ENCODE results near the gene ATP11A.

ATP11A gene

DNA sequence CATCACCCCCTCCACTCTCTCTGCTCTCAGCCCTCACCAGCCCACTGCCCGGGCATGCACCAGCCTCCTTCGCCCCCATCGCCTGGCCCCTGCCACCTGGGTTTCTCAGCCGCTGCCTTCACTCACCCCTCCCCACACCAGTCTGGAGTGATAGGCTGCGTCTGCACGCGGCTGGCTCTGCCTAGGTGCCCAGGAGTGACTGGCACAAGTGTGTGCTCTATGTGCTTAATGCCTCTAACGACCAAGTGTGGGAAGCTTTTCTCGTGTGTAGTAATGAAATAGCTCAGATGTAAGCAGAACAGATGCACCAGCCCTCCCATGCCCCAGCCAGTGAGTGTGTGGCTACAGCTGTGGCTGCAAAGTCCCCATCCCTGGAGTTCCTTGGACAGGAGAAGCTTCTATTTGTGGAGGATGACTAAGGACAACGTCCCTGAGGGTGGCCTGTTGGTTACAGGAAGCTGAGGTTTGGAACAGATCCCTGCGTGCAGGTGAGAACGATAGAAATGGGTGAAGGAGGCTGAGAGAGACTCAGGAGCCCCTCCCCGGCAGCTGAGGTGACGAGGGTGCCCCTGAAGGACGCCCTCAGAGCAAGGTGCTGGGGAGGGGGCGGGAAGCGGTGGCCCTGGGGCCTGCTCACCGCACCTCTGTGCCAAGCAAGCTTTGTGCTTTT is 35.6 kb downstream of the ATP11A start:
- no peak for DNase-seq (ENCODE audit: low spot score)

DNA sequence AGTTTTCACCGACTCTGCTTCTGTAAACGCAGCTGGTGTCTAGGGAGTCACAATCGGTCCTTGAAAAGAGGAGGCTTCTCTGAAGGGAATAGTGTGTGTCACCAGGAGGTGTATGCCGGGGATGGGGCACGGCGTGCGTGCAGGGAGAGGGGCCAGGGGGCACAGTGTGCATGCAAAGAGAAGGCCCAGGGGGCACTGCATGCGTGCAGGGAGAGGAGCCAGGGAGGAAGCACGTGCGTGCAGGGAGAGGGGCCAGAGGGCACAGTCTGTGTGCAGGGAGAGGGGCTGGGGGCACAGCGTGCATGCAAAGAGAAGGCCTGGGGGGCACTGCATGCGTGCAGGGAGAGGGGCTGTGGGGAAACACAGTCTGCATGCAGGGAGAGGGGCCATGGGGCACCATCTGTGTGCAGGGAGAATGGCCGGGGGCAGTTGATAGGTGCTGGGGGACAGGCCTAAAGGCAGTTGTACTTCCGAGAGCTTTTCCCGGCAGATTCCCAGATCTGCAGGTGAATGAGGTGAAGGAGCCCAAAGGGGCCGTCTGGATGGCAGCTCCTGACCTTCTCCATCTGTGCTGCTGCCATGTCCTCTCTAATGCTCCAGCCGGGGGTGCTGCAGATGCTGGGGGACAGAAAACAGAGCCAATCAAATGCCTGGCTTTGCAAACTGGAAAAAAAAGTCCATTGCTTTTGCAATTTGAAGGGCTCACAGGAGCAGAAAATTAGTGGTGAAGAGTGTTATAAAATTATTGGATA is 36.4 kb downstream of the ATP11A start:
- DNase-seq (ENCODE audit: low spot score): no peak

DNA sequence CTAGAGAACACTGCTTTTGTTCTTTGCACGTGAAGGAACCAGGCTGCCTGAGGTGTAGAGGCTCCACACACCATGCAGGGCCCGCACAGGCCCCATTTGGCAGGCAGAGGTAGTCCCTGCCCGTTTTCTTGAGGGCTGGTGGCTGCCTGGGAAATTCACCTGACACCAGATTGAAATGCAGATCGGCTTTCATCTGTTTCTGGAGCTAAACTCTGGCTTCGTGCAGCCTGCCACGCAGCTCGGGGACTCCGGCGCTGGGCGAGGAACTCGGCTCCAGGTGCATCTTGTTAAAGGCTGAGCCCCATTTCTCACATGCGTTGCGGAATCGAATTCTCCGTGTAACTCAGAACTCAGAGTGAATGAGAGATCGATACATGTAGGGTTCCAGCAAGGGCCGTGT is 37.7 kb downstream of the ATP11A start:
- no peak for DNase-seq (ENCODE audit: low spot score)

DNA sequence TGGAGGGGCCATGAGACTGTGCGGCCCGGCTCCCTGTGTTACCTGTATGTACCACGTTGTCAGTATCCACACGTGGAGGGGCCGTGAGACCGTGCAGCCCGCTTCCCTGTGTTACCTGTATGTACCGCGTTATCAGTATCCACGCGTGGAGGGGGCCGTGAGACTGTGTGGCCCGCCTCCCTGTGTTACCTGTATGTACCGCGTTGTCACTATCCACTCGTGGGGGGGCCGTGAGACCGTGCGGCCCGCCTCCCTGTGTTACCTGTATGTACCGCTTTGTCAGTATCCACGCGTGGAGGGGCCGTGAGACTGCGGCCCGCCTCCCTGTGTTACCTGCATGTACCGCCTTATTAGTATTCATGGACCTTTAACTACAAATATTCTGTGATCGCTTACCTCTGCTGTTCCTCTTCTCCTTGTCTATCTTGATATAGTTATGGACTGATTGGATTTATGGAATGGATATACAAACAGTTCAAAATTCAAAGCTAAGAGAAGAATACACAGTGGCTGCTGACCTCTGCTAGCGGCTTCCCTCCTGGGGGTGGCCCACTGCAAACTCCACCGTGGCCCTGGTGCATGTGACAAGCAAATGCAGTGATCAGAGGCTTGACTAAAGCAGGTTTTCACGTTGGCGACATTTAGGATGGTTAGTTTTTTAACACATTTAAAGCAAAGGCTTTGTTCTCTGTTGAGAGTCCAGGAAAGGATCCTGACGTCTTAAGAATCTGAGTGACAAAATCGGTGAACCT is 38.7 kb downstream of the ATP11A start:
- no peak for DNase-seq (ENCODE audit: low spot score)

DNA sequence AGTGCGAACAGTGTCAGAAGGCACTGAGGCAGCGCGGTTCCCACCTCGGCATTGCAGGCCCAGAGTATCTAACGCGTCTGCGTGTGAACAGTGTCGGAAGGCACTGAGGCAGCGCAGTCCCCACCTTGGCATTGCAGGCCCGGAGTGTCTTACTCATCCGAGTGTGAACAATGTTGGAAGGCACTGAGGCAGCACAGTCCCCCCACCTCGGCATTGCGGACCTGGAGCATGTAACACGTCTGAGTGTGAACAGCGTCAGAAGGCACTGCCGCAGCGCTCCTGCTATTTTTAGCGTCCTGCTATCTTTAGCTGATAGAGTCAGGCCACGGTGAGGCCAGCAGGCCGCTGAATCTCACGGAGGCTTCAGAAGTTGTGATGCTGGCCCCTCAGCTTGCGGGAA is 39.6 kb downstream of the ATP11A start:
- no peak for DNase-seq (ENCODE audit: low spot score)

DNA sequence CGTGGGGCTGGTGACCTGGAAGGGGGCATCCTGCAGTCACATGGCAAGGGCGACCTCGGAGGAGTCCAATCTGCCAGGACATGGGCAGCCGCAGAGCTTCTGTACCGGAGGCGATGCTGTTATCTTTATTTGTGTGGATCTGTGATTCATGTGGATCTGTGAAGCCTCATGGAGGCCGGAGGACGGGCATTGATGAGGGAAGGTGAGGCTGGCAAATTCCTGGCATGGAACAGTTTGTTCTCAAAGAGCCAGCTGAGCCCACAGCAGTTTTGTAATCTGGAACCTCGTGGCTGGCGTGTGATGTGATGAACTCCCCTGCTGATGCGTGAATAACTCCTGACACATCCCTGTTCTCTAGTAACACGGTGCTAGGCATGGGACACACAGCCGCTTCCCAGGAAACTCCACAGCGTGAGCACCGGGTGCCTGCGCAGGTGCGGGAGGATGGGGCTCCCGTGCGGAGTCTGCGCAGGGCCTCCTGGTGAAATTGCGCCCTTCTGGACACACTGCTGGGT is 40.4 kb downstream of the ATP11A start:
- DNase-seq (ENCODE audit: low spot score): no peak

DNA sequence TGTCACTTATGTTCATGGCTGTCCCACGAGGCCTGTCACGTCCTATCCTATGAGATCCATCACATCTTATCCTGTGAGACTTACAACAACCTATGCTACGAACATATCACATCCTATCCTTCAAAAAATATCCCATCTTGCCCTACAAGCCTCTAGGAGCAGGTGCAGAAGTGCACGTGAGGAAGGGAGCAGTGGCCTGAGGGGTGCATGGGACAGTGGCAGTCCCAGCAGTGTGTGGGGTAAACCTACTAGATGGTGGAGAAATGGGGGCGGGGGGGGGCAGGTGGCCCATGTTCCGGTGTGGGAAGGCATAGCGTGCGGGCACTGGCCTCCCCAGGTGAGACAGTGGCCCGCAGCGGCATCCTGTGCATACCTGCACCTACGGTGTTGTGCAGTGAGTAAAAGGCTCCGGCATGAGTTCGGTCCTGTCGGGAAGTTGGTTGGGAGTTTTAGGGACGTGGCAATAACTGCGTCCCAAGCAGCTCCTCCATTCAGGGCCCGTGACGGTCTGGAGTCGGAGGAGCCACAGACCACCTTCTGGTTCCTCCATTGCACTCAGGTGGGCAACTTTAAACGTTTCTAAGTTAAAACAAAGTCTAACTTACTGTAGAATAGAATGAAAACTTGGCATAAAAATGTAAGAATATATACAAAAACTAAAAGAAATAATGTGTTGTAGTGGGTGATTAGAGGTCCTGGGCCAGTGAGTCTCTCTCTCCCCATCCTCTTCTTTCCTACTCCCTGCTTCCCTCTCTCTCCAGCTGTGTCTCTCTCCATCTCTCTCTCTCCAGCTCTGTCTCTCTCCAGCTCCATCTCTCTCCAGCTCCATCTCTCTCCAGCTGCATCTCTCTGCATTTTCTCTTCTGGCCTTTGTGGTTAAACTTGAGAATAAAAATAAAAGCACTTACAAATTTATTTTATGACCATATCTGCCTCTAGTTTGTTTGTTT is 42.1 kb downstream of the ATP11A start:
- no peak for DNase-seq (ENCODE audit: low spot score)

DNA sequence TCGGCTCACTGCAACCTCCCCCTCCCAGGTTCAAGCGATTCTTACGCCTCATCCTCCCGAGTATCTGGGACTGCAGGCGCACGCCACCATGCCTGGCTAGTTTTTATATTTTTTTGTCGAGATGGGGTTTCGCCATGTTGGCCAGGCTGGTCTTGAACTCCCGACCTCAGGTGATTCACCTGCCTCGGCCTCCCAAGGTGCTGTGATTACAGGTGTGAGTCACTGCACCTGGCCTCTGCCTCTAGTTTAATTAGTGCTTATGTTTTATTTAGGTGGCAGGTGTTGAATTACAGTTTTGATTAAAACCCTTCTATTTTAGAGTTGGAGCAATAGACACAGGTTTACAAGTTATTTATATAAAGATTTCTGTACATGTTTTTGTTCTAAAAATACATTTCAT is 42.8 kb downstream of the ATP11A start:
- DNase-seq (ENCODE audit: low spot score): no peak

DNA sequence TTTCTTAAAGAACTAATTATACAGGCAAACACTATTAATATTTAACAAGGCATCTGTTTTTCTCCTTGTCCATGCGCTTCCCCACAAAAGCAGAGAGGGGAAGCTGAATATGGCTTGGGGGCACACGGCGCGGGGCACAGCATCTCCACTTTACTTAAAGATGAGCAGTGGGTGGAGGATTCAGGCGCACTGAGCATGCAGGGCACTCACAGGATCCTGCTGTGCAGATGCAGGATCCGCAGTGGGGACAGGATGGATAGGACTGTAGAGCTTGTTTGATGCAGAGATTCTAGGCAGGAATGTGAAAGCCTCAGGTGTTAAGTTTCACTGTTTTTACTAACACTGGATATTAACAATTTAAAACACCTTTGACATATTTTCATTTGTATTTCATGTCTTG is 43.3 kb downstream of the ATP11A start:
- no peak for DNase-seq (ENCODE audit: low spot score)

DNA sequence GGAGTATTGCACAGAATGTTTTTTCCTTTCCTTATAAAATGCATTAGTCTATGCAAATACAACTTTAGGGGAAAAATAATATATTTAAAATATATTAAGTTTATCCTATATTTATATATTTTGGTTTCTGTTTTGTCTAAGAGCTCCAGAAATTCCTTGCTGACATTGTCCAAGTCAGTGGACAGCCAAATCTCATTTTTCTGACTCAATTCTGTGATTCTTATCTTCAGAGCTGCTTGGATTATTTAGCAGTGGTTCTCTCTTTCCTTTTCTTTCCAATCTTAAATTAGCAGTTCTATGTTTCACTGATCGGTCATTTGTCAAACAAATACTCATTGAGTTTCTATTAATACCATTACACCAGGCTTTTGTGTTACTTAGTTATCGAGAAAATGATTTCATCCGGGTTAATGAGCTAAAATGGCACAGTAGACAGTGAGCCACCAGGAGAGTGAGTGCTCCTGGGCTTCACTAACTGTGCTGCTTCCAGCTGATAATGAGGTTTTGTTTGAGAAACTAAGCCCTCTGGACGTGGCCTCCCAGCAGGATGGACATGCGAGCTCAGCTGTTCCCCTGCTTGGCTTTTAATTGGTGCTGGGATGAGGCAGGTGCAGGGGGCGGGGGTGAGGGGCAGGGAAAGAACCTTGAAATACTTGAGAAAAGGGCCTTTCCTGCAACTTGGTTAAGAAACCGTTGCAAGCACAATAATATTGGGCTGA is 44.0 kb downstream of the ATP11A start:
- no peak for DNase-seq (ENCODE audit: low spot score)

DNA sequence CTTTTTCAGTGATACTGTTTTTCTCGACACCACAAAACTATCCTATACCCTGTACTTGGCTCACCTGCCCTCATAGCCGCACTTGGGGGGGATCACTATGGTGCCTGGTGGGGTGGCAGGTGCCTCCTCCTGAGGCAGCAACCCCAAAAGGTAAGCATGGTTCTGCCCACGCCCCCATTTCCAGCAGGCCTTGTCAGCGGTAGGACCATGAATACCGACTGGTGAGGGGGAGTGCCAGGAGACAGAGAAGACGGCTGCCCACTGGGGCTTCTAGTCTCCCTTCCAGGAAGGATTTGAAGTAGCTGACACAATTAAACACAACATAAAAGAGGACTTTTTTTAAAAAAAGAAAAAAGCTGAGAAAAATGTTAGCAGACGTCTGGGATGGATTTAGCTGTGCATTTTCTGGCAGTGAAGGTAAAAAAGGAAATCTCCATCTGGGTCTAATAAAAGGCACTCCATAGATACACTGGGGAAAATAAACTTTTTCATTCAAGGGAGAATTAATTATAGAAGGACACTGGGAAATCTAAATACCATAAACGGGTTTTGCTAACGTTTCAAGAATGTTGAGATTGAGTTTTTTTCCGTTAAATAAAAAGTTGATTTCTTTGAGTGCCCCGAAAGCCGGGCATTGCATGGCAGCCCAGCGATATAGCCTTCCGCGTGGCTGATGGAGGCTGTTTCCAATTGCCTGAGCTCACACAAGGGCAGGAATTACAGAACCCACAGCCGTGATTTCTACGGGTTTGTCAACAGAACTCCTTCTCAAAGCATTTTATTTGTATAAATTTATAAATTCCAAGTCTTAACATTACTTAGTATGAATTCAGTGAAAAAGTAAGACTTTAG is 45.1 kb downstream of the ATP11A start:
- no peak for DNase-seq (ENCODE audit: low spot score)

DNA sequence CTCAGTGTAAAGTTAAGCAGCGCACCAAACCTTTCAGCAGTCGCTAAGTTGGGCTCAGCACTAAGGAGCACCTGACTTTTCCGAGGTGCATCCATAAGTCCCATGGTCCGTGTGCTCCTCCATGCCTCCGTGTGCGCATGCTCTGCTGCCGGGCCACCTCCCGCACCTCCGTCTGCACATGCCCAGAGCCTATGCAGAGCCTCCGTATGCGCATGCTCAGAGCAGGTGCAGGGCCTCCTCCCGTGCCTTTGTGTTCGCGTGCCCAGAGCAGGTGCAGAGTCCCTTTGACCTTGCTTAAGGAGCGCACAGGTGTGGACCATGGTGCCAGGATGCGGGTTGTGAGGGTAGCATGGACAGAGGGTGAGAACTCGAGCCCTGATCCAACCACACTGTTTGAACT is 46.0 kb downstream of the ATP11A start:
- no peak for DNase-seq (ENCODE audit: low spot score)

DNA sequence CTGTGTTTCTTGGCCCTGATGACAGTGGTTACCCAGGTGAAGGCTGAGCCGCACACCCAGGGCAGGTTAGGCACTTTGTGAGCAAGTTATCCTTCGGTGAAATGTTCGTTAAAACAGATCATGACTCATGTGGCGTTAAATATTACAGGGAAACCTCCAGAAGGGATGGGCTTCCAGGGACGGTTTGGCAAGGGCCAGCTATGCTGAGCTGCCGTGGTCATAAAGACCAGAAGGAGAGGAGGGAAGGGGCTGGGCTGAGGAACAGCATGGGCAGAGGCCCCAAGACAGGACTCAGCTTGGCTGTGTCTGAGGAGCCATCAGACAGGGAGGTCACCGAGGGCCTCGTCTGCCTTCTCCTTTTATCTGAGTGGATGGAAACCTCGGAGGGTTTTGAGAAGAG is 47.5 kb downstream of the ATP11A start:
- DNase-seq (ENCODE audit: low spot score): no peak

DNA sequence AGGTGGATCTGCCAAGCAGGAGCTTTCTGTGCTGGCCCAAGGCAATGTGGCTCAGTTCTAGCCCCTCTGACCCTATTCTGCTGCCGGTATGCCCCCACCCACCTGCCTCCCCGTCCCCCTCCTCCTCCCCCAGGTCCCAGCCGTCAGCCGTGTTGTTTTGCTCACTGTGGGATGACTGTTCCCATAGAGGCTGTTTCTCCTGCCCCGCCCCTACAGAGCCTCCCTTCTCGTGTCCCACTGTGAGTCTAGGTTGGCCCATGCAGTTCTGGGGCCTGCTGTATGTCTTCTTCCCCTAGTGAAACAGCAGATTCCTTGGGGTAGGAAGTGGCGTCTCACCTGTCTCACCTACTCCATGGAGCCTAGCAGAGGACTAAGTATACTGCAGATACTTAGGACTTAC is 48.8 kb downstream of the ATP11A start:
- DNase-seq (ENCODE audit: low spot score): no peak

DNA sequence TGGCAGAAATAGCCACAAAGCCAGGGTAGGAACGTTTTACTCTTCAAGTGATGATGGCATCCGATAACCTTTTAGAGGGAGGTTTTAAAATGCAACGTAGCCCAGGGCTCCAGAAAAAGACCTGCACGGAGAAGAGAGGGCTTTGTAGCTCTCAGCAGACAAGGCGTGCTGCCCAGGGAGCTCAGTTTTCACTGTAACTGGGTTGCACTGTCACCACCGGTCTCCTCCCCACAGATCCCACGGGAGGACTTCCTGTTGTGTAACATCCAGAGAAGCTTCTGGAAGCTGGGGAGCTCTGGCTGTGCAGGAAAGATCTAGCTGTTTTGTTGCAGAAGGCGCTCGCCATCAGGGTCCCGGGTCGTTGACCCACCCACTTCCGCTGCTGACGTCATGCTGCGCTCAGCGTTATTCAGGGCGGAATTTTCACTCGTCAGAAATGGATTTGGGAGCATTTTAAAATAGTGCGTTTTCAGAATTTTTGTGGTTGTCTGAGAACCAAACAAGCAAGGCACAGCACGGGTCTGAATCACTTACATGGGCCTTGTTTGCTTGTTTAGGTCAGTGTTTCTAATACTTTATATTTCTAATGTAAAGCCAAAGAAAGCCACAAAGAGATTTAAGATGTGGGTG is 50.8 kb downstream of the ATP11A start:
- DNase-seq (ENCODE audit: low spot score): no peak

DNA sequence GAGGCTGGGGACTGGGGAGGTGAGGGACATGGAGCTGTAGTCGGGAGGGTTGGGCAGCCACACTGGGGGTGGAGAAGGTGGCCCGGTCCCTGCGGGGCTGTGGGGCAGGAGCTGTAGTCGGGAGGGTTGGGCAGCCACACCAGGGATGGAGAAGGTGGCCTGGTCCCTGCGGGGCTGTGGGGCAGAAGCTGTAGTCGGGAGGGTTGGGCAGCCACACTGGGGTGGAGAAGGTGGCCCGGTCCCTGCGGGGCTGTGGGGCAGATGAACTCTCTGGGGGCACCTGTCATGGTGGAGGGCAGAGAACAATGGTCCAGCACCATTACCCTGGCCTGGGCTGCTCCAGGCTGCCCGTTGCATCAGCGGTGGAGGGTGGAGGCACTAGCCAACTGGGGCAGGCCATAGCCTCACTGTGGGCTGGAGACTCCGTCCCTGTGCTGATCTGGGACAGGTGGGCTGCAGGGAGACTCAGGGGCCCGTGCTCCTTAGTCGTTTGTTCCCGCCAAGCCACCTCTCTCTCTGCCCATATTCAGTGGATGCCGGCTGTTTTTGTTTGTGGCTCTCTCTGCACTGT is 51.4 kb downstream of the ATP11A start:
- no peak for DNase-seq (ENCODE audit: low spot score)

DNA sequence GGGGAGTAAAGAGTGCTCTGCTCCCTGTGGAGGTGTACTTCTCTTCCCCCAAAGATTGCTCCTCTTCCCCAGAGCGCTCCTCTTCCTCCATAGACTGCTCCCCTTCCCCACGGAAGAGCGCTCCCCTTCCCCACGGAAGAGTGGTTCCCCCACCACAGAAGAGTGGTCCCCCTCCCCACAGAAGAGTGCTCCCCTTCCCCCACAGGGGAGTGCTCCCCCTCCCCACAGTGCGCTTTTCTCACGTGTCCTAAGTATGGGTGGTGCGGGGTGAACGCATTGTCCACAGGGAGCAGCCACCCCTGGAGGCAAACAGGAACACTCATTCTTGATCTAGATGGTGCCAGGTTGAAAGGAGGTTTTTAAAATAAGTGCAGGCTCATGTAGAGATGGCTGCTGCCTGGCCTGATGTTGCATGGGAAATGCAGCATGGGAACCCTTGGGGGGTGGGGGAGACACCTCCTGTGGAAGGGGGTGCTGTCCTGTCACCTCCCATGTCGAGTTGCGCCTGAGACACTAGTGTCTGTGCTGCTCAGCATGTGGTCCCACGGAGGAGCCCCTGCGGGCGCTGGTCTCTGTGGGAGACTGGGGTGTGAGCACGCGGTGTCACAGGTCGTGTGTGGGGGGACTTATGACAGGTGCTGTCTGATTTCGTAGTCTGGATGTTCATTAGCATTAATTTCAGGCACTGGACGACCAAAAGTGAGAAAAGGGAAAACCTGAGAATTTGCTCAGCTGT is 52.2 kb downstream of the ATP11A start:
- DNase-seq (ENCODE audit: low spot score): no peak

DNA sequence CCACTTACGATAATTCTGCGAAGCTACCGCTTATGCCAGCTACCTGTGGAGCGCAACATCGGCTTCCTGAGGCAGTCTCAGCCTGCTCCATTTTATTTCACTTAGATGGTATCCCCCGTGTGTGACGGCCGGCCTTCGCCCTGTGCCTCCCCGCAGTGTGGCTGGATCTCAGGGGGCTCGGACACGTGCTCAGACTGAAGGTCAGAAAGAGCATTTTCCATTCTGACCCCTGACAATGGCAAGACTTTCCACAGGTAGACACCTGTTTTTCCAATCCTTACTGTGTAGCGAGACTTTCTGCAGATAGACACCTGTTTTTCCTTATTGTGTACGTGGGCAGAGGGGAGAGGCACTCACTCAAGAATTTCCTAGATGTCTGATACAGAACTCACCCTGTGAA is 52.7 kb downstream of the ATP11A start:
- DNase-seq (ENCODE audit: low spot score): no peak
